ENCODE data around the gene DPPA4.
A peak's percentile ranks its signal among the peaks of the same experiment; 100 is the strongest.
"Not testable (repeated sequence)": the region's sequence is repeated elsewhere in the genome, so short reads cannot be mapped to it uniquely, and the experiment has no call there.

DPPA4 gene

GRCh38 chr3:109337393-109337792 is at the start of gene DPPA4:
DPPA4 (minus strand) TSS chr3:109337546; CDS start chr3:109337517, 29 bp downstream.
- no peak for DNase-seq (ENCODE audit: low read depth in 2 of 2)

- DNase-seq (ENCODE audit: low read depth in 2 of 2), result no peak
Measured at GRCh38 chr3:109385442-109386318, 48.3 kb upstream of the DPPA4 start.

GRCh38 chr3:109384164-109384563 is 46.8 kb upstream of the DPPA4 start:
- no peak for DNase-seq (ENCODE audit: low read depth in 2 of 2)

- no peak for DNase-seq (ENCODE audit: low read depth in 2 of 2)
Measured at GRCh38 chr3:109382588-109382987, 45.2 kb upstream of the DPPA4 start.

GRCh38 chr3:109375975-109376374 is 38.6 kb upstream of the DPPA4 start:
- DNase-seq (ENCODE audit: low read depth in 2 of 2), result no peak

GRCh38 chr3:109374434-109374833 is 37.1 kb upstream of the DPPA4 start:
- DNase-seq (ENCODE audit: low read depth in 2 of 2), result not testable (repeated sequence)

- DNase-seq (ENCODE audit: low read depth in 2 of 2), result no peak
Measured at GRCh38 chr3:109373933-109374332, 36.6 kb upstream of the DPPA4 start.

GRCh38 chr3:109372639-109373038 is 35.3 kb upstream of the DPPA4 start:
- DNase-seq (ENCODE audit: low read depth in 2 of 2), result no peak

GRCh38 chr3:109369510-109369909 is 32.2 kb upstream of the DPPA4 start:
- no peak for DNase-seq (ENCODE audit: low read depth in 2 of 2)

- no peak for DNase-seq (ENCODE audit: low read depth in 2 of 2)
Measured at GRCh38 chr3:109364088-109364487, 26.7 kb upstream of the DPPA4 start.

- DNase-seq (ENCODE audit: low read depth in 2 of 2), result no peak
Measured at GRCh38 chr3:109363634-109364033, 26.3 kb upstream of the DPPA4 start.

- no peak for DNase-seq (ENCODE audit: low read depth in 2 of 2)
Measured at GRCh38 chr3:109362823-109363222, 25.5 kb upstream of the DPPA4 start.

- DNase-seq (ENCODE audit: low read depth in 2 of 2), result not testable (repeated sequence)
Measured at GRCh38 chr3:109358809-109359208, 21.5 kb upstream of the DPPA4 start.

- no peak for DNase-seq (ENCODE audit: low read depth in 2 of 2)
Measured at GRCh38 chr3:109356442-109357155, 19.3 kb upstream of the DPPA4 start.

GRCh38 chr3:109355625-109356441 is 18.5 kb upstream of the DPPA4 start:
- no peak for DNase-seq (ENCODE audit: low read depth in 2 of 2)

- no peak for DNase-seq (ENCODE audit: low read depth in 2 of 2)
Measured at GRCh38 chr3:109353057-109353456, 15.7 kb upstream of the DPPA4 start.

GRCh38 chr3:109351231-109351630 is 13.9 kb upstream of the DPPA4 start:
- DNase-seq (ENCODE audit: low read depth in 2 of 2), result no peak

GRCh38 chr3:109346770-109347295 is 9.5 kb upstream of the DPPA4 start:
- DNase-seq (ENCODE audit: low read depth in 2 of 2), result peak; percentile 25 to 30

- DNase-seq (ENCODE audit: low read depth in 2 of 2), result no peak
Measured at GRCh38 chr3:109346099-109346498, 8.8 kb upstream of the DPPA4 start.

GRCh38 chr3:109339714-109340648 is 2.6 kb upstream of the DPPA4 start:
- no peak for DNase-seq (ENCODE audit: low read depth in 2 of 2)

- no peak for DNase-seq (ENCODE audit: low read depth in 2 of 2)
Measured at GRCh38 chr3:109339197-109339596, 1.9 kb upstream of the DPPA4 start.

Data from fibroblast of skin of left quadriceps (primary cell).